GM21717 (cell line): ENCODE data around the gene DNAJB4.
"Not testable (repeated sequence)": the region's sequence is repeated elsewhere in the genome, so short reads cannot be mapped to it uniquely, and the experiment has no call there.

Source experiments
- ATAC-seq: cut with Tn5 transposase; IDR thresholded peaks from one replicate; pipeline ENCODE4 v1.9.1; 2021; ENCODE audit warnings: mild to moderate bottlenecking, moderate library complexity; ENCODE audit not compliant: unreplicated experiment

DNAJB4 gene

GRCh38 chr1:78004719-78005447 lies at the start of gene DNAJB4:
DNAJB4 (plus strand) TSS chr1:78004939; CDS start chr1:78005111, 172 bp downstream.
- ATAC-seq = peak; percentile 99

DNA sequence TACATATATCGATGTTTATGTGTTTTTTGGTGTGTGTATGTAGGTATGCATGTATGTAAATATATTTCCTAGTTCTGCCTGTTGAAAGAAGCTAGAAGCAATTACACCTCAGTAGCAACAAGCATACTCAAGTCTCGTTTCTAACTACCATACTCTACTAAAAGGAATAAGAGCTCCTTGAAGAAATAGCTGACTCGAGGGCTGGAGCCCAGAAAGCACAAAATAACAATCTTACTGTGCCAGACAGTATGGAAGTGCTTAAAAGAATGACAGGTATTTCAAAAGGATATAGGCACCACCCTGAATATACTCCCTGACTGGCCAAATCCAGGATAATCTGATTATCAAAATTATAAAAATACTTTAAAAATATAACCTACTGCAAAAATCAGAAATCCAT lies 49.0 kb upstream of the DNAJB4 start:
- ATAC-seq = no peak

- ATAC-seq = no peak
Measured at GRCh38 chr1:77956464-77956863, 48.3 kb upstream of the DNAJB4 start.

DNA sequence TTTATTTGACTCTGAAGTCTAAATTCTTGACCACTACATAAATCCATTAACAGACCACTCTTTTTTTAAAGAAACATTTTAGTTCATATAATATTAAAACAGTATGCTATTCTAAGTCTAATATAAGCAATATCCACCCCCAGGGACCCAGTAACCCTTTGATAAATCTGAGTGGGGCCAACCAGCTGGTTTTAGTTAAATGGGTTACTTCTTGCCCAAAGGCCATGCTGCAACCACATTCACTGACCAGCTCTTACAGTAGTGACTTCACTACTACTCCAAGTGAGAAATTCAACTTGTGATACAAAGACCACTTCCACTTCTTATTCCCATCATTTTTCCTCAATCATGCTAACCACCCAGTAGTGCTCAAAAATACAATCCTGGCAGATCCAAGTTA lies 46.3 kb upstream of the DNAJB4 start:
- ATAC-seq = no peak

- ATAC-seq = no peak
Measured at GRCh38 chr1:77958850-77959249, 45.9 kb upstream of the DNAJB4 start.

- ATAC-seq = no peak
Measured at GRCh38 chr1:77961392-77961791, 43.3 kb upstream of the DNAJB4 start.

GRCh38 chr1:77966291-77966690 lies 38.4 kb upstream of the DNAJB4 start:
- no peak for ATAC-seq

- no peak for ATAC-seq
Measured at GRCh38 chr1:77970192-77970591, 34.5 kb upstream of the DNAJB4 start.

- no peak for ATAC-seq
Measured at GRCh38 chr1:77972080-77972479, 32.7 kb upstream of the DNAJB4 start.

DNA sequence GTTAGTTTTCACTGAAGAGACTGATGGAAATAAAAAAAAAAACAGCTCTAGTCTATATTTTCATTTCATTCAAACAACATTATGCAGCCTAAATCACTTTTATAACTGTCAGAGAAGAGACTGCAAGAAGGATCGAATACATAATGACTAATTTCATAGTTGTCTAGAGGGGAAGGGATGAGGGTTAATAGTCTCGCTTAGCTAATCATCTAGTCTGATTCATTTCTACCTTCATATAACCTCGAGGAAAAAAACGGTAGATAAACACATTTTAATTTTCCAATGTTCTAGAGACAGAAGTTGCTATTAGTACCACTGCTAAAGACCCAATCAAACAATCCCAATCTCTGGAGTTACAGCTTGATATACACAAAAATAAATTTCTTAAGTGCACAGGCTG lies 29.4 kb upstream of the DNAJB4 start:
- ATAC-seq = no peak

- no peak for ATAC-seq
Measured at GRCh38 chr1:77975907-77976306, 28.8 kb upstream of the DNAJB4 start.

DNA sequence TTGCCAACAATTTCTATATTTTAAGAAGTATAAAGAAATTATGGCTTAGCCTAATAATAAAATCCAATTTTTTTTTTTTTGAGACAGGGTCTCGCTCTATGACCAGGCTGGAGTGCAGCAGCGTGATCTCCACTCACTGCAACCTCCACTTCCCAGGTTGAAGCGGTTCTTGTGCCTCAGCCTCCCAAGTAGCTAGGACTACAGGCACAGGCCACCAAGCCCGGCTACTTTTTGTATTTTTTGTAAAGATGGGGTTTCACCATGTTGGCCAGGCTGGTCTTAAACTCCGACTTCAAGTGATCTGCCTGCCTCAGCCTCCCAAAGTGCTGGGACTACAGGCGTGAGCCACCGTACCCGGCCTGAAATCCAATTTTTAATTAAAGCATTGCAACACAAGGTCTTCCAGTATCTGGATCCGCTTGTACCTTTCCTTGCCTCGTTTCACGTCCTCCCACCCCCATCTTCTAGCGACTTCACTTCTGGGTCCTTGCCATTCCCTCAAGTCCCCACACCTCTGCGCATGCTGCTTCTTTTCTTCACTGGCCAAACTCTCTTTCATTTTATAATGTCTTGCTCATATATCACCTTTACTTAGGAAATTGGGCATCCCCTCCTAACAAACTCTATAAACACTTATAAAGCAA lies 28.2 kb upstream of the DNAJB4 start:
- ATAC-seq = no peak

- no peak for ATAC-seq
Measured at GRCh38 chr1:77977989-77978292, 26.8 kb upstream of the DNAJB4 start.

DNA sequence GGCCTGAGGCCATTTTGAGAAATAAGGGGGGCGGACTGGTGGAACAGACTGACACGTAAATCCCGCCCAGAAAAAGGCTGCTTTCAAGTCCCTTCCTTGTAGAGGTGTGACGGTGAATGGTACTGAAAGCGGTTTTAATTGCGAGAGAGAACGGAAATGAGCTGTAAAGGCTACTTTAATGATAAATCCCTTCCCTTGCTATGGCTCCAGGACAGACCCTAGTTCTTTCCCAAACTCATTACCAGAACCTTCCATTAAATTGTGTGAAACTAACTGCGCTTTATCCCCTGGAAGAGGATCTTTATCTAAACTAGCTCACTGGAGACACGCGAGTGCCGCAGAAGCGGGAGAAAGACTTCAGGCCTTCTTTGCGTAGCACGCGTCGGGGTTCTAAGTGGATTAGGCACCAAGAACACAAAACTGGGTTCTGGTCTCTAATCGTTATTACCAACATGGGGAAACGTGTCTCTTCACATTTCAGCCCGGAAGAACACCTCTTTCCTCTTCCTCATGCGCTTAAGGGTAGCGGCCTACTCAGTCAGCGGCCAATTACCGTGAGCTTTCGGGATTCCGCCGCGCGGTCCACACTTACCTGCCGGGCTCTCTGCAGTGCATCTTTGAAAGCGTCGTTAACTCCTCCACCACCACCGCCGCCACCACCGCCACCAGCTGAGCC lies 26.3 kb upstream of the DNAJB4 start:
- peak; percentile 77 for ATAC-seq

DNA sequence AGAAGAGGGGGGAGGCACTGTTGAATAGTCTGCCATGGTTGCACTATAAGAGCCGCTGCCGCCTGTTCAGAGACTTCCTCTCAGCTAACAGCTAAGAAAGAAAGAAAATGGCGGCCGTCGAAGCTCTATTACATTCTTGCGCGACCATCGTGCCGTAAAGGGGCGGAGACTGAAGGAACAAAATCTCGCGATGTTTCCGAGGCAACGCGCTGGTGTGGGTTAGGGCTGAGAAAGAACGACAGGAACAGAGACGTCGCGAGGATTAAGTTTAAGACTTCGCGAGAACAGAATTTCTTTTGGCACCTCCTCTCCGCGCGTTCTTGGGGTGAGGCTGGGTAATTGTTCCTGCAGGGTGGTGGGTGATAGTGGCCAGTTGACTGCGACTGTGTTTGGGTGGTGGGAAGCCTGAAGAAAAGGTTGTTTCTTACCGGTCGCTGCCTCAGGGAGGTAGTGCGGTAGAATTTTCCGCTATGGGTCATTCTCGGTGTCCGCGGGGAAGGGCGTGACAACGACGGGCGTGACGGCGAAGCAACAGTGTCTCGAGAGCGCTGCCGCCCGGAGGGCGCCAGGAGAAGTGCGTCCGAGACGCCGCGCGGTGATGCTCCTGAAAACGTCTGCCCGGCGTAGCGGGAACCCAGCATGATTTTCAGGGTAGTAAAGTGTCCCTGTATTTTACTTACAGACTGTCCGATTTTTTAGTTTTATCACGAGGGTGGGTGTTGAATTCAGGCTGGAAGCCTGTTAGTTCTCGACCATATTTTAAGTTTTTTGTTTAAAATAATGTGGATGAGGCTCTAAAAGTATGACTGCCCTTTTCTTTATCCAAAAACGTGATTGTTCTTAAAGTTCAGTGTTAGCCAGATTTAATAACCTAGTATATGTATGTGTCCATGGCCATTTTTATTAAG lies 25.5 kb upstream of the DNAJB4 start, which contains the start of gene FUBP1:
FUBP1 (minus strand) TSS at position 104 of the 908 bp plus-strand sequence; CDS start at position 36, 68 bp downstream.
- peak; percentile 79 for ATAC-seq

DNA sequence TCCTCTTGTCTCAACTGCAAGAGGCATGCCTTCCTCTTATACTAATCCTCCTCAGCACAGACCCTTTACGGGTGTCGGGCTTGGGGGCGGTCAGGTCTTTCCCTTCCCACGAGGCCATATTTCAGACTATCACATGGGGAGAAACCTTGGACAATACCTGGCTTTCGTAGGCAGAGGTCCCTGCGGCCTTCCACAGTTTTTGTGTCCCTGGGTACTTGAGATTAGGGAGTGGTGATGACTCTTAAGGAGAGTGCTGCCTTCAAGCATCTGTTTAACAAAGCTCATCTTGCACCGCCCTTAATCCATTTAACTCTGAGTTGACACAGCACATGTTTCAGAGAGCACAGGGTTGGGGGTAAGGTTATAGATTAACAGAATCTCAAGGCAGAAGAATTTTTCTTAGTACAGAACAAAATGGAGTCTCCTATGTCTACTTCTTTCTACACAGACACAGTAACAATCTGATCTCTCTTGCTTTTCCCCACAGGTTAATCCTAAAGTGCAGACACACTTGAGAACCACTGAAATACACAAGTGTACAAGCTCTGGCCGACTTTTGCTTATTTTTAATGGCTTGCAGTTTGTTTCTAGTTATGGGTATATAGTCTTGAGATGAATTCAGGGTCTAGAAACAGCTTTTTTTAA lies 21.3 kb upstream of the DNAJB4 start:
- not testable (repeated sequence) for ATAC-seq

DNA sequence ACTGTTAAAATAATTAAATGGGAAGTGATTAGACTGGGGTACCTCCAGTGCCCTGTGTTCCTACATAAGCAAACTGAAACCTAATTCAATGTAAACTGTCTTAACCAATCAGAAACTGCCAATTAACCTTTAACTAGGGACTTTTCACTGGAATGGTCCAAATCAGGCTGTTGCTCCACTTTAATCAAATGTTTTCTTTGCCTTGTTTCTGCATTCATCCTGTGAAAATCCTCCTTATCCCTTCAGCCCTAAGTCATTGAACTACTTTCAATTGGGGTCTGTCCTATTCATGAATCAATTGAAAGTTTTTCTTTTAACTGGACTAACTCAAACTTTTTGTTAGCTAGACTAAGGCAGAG lies 20.8 kb upstream of the DNAJB4 start:
- no peak for ATAC-seq

DNA sequence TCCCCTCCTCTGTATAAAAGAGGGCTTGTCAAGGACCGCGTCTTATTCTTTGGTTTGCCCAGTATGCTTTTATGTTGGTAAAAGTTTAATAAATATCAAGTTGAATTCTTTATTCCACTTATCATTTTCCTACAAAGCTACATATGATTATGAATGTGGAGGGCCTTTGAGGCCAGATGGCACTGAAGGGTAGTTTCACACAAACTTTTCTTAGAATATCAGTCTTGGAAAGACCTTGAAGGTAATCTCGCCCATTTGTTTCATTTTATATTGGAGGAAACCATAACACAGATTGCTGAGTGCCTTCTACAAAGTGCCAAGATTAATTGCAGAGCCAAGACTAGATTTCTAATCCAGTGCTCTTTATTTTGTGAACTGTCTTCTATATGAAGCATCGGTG lies 20.1 kb upstream of the DNAJB4 start:
- no peak for ATAC-seq

DNA sequence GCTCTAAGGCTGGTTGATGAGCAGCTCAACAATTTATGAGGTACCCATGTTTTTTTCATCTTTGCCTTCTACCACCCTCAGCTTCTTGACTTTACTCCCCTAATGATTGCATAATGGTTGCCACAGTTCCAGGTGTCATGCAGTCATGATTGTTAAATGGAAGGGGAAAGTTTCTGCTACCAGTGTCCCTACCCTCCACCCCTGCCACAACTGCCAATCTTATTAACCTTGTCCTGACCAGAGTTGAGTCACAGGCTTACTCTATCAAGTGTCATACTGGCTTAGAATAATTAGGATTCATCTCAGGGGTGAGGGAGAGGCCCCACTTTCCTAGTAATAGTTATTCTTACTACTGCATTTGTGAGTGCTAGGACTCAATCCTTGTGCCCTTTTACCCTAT lies 17.9 kb upstream of the DNAJB4 start:
- ATAC-seq = no peak

GRCh38 chr1:77987919-77988318 lies 16.8 kb upstream of the DNAJB4 start:
- ATAC-seq = no peak

DNA sequence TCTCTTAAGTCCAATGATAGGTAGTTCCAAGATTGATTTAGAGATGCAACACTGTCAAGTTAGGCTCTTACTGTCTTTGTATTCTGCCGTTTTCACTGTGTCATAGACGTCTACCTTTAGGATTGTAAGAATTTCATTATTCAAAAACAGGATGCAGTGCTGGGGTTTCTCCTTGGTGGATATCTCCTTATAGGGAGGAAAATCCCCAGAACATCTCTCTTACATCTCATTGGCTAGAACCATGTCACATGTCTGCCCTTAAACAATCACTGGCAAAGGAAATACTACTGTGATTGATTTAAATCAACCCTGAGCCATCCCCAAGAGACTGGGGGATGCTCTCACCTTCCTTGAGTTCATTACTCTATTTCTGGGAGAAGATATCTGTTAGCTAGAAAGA lies 15.0 kb upstream of the DNAJB4 start:
- no peak for ATAC-seq
